Measurements from ENCODE around the gene ENTPD8. TPM values are rescaled to one million over a fixed set of nuclear protein-coding genes. Genes with fewer than 3 reads are reported as not detected.

Gene ENTPD8
- total RNA-seq, 1 donor from 2014 or later: not detected

GRCh38 chr9:137459152-137459600 is 18.0 kb upstream of the ENTPD8 start, which contains the start of gene NSMF:
TSS of gene NSMF (minus strand) at chr9:137459334. CDS start at chr9:137459102, 232 bp downstream.
- intact Hi-C loops (cut with micrococcal nuclease): loop anchor here (1.0 to 2.0 kb wide), 2 partner anchors 92 to 146 kb away; partner anchors contain the start of genes ARRDC1 and MRPL41

- intact Hi-C loops (cut with micrococcal nuclease): loop anchor here (1.0 to 2.0 kb wide), 2 partner anchors 93 to 146 kb away; partner anchors contain the start of genes ARRDC1 and MRPL41
Measured at GRCh38 chr9:137458194-137459151, 17.3 kb upstream of the ENTPD8 start.

GRCh38 chr9:137457406-137458193 is 16.4 kb upstream of the ENTPD8 start:
- intact Hi-C loops (cut with micrococcal nuclease): loop anchor here (2.0 kb wide), 1 partner anchor 147 kb away; the partner anchor contains the start of gene ARRDC1

- intact Hi-C loops (cut with micrococcal nuclease): no loop called here
Measured at GRCh38 chr9:137456864-137457405, 15.8 kb upstream of the ENTPD8 start.

GRCh38 chr9:137456061-137456863 is 15.1 kb upstream of the ENTPD8 start:
- intact Hi-C loops (cut with micrococcal nuclease): no loop called here

- intact Hi-C loops (cut with micrococcal nuclease): no loop called here
Measured at GRCh38 chr9:137455359-137455991, 14.3 kb upstream of the ENTPD8 start.

GRCh38 chr9:137454597-137455358 is 13.6 kb upstream of the ENTPD8 start:
- intact Hi-C loops (cut with micrococcal nuclease): loop anchor here (5.0 kb wide), 1 partner anchor 662 kb away; the partner anchor contains the start of gene TMEM141

GRCh38 chr9:137454145-137454596 is 13.0 kb upstream of the ENTPD8 start:
- intact Hi-C loops (cut with micrococcal nuclease): loop anchor here (5.0 kb wide), 1 partner anchor 662 kb away; the partner anchor contains the start of gene TMEM141

GRCh38 chr9:137453643-137454081 is 12.5 kb upstream of the ENTPD8 start:
- intact Hi-C loops (cut with micrococcal nuclease): loop anchor here (5.0 kb wide), 1 partner anchor 661 kb away; the partner anchor contains the start of gene TMEM141

- intact Hi-C loops (cut with micrococcal nuclease): loop anchor here (5.0 kb wide), 1 partner anchor 661 kb away; the partner anchor contains the start of gene TMEM141
Measured at GRCh38 chr9:137452761-137453642, 11.8 kb upstream of the ENTPD8 start.

GRCh38 chr9:137452006-137452760 is 11.0 kb upstream of the ENTPD8 start:
- intact Hi-C loops (cut with micrococcal nuclease): loop anchor here (5.0 kb wide), 1 partner anchor 660 kb away; the partner anchor contains the start of gene TMEM141

- intact Hi-C loops (cut with micrococcal nuclease): loop anchor here (5.0 kb wide), 1 partner anchor 659 kb away; the partner anchor contains the start of gene TMEM141
Measured at GRCh38 chr9:137451264-137452005, 10.3 kb upstream of the ENTPD8 start.

GRCh38 chr9:137450539-137451222 is 9.5 kb upstream of the ENTPD8 start:
- intact Hi-C loops (cut with micrococcal nuclease): loop anchor here (5.0 kb wide), 1 partner anchor 658 kb away; the partner anchor contains the start of gene TMEM141

- intact Hi-C loops (cut with micrococcal nuclease): loop anchor here (5.0 kb wide), 2 partner anchors 158 to 658 kb away; partner anchors contain the start of gene TMEM141
Measured at GRCh38 chr9:137449931-137450538, 8.9 kb upstream of the ENTPD8 start.

Data from T-helper 2 cell treated with Interferon-gamma antibody and Interleukin-4, amounts not matched to agents 100 ng/mL and 5 ng/mL, for 36 hours (primary cell).